HG03432 (cell line): ENCODE measurements around the gene TRAF3.
"Not testable (repeated sequence)": the region's sequence is repeated elsewhere in the genome, so short reads cannot be mapped to it uniquely, and the experiment has no call there.

Experiments
- ATAC-seq: cut with Tn5 transposase; IDR thresholded peaks from one replicate; pipeline ENCODE4 v1.9.1; 2021; ENCODE audit warnings: mild to moderate bottlenecking, moderate library complexity; ENCODE audit not compliant: unreplicated experiment

The TRAF3 gene

DNA sequence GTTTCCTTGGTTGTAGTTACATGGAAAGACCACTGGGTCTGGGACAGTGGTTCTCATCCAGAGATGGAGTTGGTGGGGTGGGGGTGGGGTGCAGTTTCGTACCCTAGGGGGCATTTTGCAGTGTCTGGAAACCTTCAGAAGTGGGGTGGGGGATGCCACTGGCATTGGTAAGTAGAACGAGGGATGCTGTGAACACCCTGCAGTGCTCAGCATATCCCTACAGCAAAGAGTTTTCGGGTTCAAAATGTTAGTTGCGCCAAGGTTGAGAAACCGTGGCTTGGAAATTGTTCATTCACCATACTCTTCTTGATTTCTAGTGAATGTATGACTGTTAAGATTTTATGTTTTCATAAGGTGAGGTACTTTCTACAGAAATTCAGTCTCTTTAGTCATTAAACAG is 28.7 kb downstream of the TRAF3 start:
- no peak for ATAC-seq

DNA sequence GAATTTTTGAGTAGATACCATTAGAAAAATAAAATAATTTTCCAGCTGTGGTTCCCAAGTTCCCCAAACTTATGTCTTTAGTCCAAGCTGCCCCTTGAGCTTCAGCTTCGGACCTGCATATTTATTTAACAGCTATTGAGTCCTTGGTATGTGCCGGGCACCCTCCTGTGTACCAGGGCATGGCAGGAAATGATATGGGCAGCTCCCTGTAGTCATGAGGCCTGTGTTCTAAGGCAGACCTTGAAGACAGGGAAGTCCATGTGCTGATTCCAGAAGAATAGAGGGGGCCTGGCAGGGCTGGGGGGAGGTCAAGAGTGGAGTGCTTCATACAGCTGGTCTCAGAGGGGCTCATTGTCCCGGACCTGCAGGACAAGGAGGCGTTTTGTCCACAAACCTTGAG is 29.2 kb downstream of the TRAF3 start:
- ATAC-seq, result no peak

DNA sequence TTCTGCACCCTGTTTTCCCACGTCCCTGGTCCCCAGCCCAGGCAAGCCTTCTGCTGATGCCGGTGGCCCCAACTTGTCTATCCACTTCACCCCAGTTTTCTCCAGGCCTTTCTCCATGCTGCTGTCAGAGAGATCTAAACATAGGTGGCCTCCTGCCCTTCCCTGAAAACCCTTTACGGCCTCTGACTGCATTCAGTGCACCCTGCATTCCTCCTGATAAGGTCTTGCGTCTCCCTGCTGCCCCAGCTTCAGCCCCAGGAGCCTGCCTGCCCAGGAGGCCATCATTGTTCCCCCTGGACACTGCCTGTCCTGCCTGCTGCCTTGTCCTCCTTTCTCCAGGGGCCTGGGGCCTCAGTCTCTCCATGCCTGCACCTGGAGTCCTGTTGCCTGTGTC is 29.8 kb downstream of the TRAF3 start:
- peak; percentile 2 for ATAC-seq

DNA sequence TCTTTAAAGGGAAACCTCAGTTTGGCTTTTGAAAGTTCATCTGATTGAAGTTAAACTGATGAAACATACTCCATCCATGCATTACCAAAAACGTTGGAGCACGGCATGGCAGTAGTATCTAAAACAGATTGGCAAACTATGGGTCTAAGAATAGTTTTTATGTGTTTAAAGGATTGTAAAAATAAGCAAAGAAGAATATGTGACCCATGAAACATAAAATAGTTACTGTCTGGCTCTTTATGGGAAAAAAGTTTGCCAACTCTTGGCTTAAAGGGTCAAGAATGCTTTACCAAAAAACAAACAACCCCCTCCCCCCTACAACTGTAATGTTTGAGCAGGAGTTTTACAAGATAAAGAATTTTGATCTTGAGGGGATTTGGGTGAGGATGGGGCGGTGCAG is 32.6 kb downstream of the TRAF3 start:
- ATAC-seq, result no peak

DNA sequence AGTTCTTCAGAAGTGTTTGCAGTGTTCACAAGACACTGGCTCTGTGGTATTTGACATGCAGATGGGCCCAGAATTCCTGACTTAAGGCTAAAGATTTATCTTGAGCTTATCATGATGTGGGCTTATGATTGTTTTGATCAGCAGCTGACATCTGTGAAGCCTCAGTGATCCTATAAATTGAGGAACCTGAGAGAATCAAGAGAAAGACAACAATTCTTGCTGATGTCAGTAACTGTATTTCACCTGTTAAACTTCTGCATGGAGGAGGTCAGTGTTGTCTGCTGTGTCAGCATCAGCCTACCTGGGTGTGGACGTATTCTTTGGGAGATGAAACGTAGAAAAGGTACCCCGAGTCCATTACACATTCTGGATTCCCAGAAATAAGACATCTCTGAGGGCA is 33.3 kb downstream of the TRAF3 start:
- no peak for ATAC-seq

DNA sequence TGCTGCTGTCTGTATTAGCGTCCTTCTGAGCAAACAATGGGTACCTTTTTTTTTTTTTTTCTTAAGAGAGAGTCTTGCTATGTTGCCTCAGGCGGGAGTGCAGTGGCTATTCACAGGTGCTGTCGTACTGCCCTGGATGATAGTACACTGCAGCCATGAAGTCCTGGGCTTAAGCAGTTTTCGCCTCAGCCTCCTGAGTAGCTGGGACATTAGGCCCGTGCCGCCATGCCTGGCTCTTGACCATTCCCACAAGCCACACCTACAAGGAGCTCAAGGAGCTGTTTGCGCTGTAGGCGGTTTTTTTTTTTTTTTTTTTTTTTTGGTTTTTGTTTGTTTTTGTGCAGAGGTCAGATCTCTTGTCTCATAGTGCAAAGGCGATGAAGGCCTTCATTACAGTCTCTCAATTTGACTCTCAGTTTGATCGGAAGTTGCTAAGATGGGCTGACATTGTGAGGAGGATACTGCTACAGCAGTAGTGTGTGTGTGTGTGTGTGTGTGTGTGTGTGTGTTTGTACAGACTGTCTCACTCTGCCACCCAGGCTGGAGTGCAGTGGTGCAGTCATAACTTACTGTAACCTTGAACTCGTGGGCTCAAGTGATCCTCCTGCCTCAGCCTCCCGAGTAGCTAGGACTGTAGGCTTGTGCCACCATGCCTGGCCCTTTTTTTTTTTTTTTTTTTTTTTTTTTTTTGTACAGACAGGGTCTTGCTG is 34.2 kb downstream of the TRAF3 start:
- no peak for ATAC-seq

DNA sequence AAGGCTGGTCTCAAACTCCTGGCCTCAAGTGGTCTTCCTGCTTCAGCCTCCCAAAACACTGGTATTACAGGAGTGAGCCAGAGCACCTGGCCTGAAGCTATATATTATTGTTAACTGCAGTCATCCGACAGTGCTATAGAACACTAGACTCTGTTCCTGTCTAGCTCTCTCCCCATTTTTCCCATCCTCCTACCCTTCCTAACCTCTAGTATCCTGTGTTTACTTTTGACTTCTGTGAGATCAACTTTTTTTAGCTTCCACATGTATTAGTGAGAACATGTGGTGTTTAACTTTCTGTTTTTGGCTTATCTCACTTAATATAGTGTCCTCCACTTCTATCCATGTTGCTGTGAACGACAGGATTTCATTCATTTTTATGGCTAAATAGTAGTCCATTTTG is 34.7 kb downstream of the TRAF3 start:
- ATAC-seq, result no peak

DNA sequence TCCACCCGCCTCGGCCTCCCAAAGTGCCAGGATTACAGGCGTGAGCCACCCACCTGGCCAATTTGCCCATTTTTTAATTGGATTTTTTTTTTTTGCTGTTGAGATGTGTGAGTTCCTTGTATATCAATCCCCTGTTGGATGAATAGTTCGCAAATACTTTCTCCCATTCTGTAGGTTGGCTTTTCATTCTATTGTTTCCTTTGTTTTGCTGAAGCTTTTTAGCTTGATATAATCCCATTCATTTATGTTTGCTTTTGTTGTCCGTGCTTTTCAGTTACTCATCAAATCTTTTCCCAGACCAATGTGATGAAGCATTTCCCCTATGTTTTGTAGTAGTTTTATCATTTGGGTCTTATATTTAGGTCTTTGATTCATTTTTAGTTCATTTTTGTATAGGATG is 36.4 kb downstream of the TRAF3 start:
- ATAC-seq, result no peak

DNA sequence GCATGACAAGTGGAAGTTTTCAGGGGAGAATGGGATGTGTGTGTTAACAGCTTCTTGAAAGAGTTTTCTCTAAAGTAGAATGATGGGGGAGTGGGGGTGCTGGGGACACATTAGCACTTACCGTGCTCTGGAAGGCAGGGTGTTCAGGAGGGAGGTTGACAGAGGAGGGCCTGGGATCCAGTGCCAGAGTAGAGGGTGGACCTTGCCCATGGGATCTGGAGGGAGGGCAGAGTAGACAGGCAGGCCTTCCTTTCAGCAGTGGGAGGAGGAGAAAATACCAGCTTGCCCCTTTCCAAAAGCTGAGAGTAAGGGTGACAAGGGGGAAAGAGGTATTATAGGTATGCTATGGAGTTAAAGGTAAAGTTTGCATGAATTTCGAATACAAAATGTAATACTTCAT is 40.1 kb downstream of the TRAF3 start:
- no peak for ATAC-seq

DNA sequence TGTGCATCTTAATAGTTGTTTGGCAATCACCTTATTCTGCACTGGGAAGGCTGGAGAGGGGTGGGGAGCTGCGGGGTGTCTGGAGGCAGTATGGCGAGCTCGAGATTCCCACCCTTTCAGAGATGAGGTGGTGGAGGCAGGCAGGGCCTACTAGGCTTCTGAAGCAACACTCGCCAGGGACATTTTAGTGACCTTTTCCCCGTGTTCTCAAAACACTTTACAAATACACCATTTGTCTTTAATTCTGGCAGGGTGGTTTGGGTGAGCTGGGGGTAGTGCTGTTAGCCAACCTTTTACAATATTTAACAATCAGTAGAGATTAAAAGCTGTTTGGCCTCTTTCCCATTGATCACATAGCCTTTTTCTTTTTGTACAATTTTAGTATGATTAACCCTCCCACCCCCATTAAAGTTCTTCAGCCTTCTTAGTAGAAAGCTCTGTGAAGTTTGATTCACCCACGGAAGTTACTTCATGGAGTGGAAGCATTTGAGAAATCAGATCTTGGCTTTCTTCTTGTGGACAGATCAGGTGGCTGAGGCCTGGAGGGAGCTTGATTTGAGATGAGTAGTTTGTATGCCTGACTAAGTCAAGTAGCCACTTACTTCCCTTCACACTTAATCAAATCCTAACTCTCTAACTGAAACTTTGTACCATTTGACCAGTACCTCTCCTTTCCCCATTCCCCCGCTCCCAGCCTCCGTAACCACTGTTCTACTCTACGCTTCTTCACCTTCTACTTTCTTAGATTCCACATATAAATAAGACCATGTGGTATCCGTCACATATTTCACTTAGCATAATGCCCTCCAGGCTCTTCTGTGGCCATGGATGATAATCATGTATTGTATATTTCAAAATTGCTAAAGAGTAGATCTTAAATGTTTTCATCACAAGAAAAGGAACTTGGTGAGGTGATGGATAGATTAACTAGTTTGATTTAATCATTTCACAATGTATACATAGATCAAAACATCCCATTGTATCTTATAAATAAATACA is 41.0 kb downstream of the TRAF3 start:
- ATAC-seq, result no peak

DNA sequence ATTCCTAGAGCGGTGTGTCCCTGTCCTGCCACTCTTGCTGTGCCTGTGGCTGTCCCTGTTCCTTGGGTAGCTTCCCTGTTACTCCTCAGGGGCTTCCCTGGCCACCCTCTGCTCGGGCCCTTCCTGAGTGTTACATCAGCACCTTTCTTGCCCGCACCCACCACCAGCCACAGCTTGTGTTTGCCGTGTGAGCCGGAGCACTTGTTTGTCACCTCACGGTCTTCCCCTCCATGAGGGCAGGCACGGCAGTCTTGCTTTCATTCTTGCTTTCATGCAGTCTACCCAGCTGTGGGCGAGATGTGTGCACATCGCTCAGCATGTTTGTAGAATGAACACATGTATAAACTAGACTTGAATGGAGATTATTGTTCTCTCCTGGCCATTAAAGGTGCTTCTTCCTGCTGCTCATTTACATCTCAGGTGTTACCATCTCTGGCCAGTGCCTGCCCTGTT is 42.0 kb downstream of the TRAF3 start:
- ATAC-seq, result peak; percentile 79

DNA sequence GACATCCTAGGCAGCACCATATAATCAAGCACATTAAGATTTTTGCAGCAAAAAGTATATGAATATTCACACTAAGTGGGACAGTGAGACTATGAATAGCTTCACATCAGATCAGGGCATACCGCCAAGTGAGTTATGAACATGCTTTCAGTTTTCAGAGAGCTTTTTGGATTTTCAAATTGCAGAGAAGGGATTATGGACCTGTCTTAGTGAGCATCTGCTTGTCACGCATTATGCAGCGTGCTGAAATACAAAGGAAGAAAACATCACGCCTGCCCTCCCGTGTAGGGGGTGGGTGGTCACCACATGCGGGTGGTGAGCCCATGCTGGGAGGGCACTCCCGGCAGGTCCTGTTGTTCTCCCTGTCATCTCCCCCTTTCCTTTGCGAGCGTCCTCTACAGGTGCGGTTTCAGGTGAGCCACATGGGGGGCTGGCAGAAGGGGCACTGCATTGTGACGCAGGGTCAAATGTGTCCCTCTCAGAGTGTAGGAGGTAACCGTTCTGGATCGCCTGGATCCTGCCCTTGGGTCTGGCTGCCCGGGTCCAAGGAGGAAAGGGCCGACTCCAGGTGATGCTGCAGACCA is 42.6 kb downstream of the TRAF3 start:
- peak; percentile 15 for ATAC-seq

DNA sequence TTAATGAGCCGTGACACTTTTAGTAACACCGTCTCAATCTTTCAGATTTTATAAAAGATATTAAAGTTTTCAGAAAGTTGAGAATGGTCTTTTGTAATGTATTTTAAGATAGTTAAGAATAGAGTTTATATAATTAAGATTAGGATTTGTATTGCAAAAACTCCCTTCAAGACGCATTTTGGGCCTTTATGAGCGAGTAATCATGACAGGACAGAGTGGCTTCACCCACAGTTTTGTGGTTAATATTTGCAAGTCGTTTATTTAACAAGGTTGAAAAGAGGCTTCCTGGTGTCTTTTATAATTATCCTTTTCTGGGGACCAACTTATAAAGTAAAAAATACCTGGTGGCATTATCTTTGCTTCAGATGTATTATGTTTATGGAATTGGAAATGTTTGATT is 44.0 kb downstream of the TRAF3 start:
- no peak for ATAC-seq

DNA sequence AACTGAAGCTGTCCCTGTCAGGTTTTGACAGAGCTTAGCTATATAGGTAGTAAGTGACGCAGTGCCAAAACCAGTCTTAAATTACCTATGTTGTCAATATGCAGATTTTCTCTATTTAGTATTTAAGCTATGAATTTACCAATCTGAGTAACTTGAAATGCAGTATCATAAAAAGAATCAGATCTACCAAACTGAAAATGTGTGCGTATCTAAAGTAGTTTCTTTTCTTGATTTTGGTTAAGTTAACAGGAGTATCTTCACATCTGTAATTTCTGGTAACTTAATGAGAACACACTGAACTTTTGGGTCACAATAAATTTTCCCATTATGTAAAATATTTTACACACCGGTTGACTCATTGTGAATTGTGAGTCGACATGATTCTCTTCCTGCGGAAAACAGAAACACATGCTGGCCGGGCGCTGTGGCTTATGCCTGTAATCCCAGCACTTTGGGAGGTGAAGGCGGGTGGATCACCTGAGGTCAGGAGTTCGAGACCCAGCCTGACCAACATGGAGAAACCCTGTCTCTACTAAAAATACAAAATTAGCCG is 45.1 kb downstream of the TRAF3 start:
- ATAC-seq, result no peak

DNA sequence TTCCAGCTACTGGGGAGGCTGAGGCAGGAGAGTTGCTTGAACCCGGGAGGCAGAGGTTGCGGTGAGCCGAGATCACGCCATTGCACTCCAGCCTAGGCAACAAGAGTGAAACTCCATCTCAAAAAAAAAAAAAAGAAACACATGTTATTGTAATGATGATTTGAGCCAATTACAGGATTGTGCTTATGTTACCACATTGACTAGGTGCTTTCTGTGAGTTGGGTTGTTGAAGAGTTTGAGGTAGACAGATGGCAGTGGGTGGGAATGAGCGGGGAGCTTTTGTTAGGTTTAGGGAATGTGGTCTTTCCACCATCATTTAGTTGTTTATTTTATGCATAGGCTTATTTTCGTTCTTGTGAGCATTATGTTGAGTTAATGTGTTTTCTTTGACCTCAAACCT is 45.6 kb downstream of the TRAF3 start:
- ATAC-seq, result not testable (repeated sequence)

DNA sequence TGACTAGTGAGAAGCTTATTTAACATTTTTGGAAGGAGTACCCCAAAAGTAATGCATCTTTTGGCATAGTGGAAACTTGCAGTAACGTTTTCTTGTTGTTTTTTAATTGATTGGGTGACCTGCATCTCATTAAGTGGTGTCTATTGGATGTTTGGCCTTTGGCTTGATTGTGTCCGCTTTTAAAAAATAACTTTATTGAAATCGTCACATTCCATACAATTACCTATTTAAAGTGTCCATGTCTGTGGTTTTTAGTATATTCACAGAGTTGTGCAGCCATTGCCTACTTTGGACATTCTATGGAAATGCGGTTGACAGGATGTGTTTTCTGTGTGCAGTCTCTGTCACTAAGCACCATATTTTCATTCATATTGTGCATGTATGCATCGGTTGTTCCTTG is 46.3 kb downstream of the TRAF3 start:
- no peak for ATAC-seq

DNA sequence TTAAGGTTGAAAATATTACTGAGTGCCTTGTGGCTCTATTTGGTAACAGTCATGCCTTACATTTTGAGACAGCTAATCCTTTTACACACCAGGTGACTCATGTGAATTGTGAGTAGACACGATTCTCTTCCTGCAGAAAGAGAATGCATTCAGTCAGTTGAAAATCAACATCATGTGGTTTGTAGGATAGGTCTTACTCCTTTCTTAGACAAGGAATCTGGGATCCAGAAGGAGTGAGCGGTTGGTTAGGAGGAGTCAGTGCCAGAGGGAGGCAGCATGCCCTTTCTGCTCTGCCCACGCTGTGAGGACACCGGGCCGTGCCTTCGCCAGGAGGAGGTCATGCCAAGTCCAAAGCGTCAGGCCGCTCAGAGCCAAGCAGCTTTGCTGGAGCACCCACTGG is 47.6 kb downstream of the TRAF3 start:
- no peak for ATAC-seq

DNA sequence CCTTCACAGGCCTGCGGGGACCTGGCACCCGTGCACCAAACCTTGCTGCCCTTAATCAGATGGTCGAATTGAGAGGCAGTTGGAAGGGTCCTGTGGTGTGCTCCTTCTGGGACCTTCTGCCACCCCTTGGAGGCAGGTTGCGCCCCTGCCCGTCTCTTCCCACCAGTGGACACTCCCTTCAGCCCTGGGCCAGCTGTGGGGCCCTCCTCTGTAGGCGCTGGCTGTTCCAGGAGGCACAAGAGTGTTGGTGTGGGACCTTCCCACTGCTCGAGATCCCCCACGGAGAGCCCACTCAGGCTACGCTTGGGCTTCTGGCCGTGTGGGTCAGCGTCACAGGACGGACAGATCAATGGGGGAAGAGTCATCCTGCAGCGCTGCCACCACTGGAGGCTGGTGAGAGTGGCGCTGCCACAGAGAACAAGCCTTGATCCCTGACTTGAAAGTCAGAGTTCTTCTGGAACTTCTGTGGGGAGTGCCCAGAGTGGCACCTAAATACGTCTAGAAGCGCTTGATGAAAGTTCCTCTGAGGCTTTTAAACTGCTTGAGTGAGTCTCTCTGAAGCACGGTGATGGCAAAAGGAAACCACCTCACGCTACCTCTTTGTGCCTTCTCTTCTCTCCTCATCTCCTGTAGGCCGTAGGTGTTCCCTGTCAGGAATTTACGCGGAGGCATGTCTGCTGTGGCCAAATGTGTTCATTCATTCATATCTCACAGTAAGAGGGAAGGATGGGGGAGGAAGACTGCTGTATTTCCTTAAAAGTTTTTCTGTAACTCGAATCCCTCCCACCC is 48.3 kb downstream of the TRAF3 start:
- no peak for ATAC-seq

DNA sequence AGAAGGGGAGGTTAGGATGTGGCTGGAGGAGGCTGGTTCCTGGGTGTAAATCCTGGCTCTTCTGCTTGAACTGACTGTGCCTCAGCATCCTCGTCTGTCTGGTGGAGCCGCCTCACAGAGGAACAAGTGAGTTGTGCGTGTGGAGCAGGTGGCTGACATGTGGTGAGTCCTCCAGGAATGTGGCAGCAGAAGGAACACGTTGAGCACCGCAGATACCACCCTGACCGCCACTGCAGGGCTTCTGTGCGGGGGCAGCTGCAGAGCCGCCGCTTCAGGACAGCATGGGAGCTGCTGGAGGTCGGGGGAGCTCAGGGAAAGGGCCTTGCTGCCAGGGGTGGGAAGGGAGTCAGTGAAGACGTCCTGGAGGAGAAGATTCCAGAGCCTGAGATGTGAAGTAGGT is 48.9 kb downstream of the TRAF3 start:
- no peak for ATAC-seq
